Stromal cell of bone marrow (primary cell): Measurements from ENCODE around the gene XRN2.
"Not testable (repeated sequence)": the region's sequence is repeated elsewhere in the genome, so short reads cannot be mapped to it uniquely, and the experiment has no call there.

Experiments
- DNase-seq: peaks from one replicate; pipeline ENCODE4 v3.0.0-alpha.2; 2012; ENCODE audit warnings: low read depth

Gene XRN2

GRCh38 chr20:21389368-21389767, 86.2 kb downstream of the XRN2 start:
- DNase-seq, result no peak

- no peak for DNase-seq
Measured at GRCh38 chr20:21390768-21391167, 87.6 kb downstream of the XRN2 start.

- DNase-seq, result no peak
Measured at GRCh38 chr20:21391185-21391971, 88.2 kb downstream of the XRN2 start.

- DNase-seq, result no peak
Measured at GRCh38 chr20:21391972-21392352, 88.8 kb downstream of the XRN2 start.

- DNase-seq, result no peak
Measured at GRCh38 chr20:21393166-21393565, 90.0 kb downstream of the XRN2 start.

GRCh38 chr20:21393816-21394519, 90.8 kb downstream of the XRN2 start:
- DNase-seq, result no peak

- no peak for DNase-seq
Measured at GRCh38 chr20:21394551-21394950, 91.4 kb downstream of the XRN2 start.

- DNase-seq, result no peak
Measured at GRCh38 chr20:21395051-21395665, 92.0 kb downstream of the XRN2 start.

GRCh38 chr20:21395666-21396598, 92.8 kb downstream of the XRN2 start:
- DNase-seq, result no peak

- no peak for DNase-seq
Measured at GRCh38 chr20:21396599-21397340, 93.6 kb downstream of the XRN2 start.

- no peak for DNase-seq
Measured at GRCh38 chr20:21397341-21398108, 94.4 kb downstream of the XRN2 start, which contains the start of gene NKX2-4. TSS of gene NKX2-4 (minus strand) at chr20:21397526. CDS start at chr20:21397399, 127 bp downstream.

GRCh38 chr20:21398109-21399004, 95.2 kb downstream of the XRN2 start:
- no peak for DNase-seq

GRCh38 chr20:21399005-21399475, 95.9 kb downstream of the XRN2 start:
- no peak for DNase-seq

GRCh38 chr20:21411725-21412124, 108.6 kb downstream of the XRN2 start:
- DNase-seq, result no peak

- not testable (repeated sequence) for DNase-seq
Measured at GRCh38 chr20:21413996-21414395, 110.9 kb downstream of the XRN2 start.

- not testable (repeated sequence) for DNase-seq
Measured at GRCh38 chr20:21419147-21419546, 116.0 kb downstream of the XRN2 start.

- DNase-seq, result no peak
Measured at GRCh38 chr20:21421601-21422236, 118.6 kb downstream of the XRN2 start.

- not testable (repeated sequence) for DNase-seq
Measured at GRCh38 chr20:21423712-21424111, 120.6 kb downstream of the XRN2 start.

- DNase-seq, result no peak
Measured at GRCh38 chr20:21424846-21425245, 121.7 kb downstream of the XRN2 start.
